ENCODE measurements around the gene CHI3L1. TPM values are rescaled to one million over a fixed set of nuclear protein-coding genes. Genes with fewer than 3 reads are reported as not detected.

CHI3L1 gene
- total RNA-seq, 4 donors from 2014 or later: 6.2 to 28.2 (median 21.2) TPM; not detected in 1

DNA sequence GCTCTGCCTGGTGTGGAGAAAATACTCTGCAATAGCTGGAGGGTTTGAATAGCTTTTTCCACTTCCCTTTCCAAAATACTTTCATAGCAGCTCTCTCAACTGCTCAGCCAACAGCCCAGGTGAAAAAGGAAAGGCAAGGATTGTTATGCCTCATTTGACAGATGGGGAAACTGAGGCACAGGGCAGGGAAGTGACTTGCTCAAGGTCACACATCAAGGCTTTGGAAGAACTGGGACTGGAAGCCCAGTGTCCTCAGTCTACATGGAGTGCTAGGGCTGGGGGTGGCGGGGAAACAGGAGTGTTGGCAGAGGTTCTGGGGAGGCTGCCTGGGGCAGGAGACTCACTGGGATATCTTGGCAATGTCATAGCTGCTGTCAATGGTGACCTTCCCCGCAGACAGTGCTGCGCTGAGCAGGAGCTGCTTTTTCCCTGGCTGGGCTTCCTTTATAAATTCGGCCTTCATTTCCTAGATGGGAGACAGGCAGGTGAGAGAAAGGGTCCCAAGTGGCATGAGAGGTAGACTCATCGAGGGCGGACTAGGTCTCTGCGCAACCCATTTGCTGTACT, 4.0 kb downstream of the CHI3L1 start:
- no peak for DNase-seq
- Histone ChIP-seq H3K4me3 (no peak overlapping the region), H3K9me3 (no peaks in the 10 kb centered on the region), H3K27ac (no peak overlapping the region), H3K36me3 (no peaks in the 10 kb centered on the region), H3K4me1 (peaks cover 0 to 1% of the 10 kb centered on the region in 2 donors), H3K27me3 (no peaks in the 10 kb centered on the region)
- intact Hi-C loops (cut with DNase I; ENCODE audit: low total_unique reads): no loop called here
- TF ChIP-seq, protein P1, sequence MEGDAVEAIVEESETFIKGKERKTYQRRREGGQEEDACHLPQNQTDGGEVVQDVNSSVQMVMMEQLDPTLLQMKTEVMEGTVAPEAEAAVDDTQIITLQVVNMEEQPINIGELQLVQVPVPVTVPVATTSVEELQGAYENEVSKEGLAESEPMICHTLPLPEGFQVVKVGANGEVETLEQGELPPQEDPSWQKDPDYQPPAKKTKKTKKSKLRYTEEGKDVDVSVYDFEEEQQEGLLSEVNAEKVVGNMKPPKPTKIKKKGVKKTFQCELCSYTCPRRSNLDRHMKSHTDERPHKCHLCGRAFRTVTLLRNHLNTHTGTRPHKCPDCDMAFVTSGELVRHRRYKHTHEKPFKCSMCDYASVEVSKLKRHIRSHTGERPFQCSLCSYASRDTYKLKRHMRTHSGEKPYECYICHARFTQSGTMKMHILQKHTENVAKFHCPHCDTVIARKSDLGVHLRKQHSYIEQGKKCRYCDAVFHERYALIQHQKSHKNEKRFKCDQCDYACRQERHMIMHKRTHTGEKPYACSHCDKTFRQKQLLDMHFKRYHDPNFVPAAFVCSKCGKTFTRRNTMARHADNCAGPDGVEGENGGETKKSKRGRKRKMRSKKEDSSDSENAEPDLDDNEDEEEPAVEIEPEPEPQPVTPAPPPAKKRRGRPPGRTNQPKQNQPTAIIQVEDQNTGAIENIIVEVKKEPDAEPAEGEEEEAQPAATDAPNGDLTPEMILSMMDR (IDR thresholded peaks at IDR 0.05): no peak
- no peak for TF ChIP-seq POLR2A (IDR thresholded peaks at IDR 0.05)

DNA sequence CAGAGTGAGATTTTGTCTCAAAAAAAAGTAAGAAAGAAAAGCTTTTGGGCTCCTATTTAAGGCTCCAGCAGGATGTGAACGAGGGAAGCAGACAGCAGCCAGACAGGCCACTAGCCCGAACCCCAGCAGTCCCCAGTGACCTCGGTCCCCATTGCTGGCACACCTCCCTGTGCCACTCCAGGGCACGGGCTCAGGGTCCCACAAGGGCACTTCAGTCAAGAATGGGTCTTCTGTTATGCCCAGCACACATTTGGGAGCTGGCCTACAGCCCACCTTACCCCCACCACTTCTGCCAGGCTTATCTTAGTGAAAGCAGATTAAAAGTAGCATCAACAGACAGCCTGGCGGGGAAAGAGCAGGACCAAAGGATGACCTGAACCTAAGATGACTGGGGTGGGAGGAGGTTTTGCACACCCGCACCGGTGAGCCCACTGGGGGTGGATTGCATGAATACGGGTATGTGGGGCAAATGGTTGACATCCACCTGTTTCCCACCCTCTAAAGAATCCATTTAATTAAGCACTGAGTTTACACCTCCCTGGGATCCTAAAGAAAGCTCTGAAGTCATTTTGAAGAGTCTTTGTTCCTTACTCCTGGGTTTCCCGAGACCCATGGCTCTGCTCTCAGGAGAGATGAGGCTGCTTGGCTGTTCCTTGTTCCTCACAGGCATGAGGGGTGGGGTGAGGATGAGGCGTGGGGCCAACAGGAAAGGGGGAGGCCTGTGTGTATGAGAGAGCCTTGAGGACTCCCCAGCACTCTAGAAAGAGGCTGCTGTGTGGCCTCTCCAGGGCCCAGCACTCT, 4.7 kb downstream of the CHI3L1 start:
- Histone ChIP-seq H3K27ac (no peak overlapping the region), H3K36me3 (no peaks in the 10 kb centered on the region), H3K4me3 (no peak overlapping the region), H3K27me3 (no peaks in the 10 kb centered on the region), H3K9me3 (no peaks in the 10 kb centered on the region), H3K4me1 (no peaks in the 10 kb centered on the region)
- no peak for DNase-seq
- intact Hi-C loops (cut with DNase I; ENCODE audit: low total_unique reads): no loop called here
- TF ChIP-seq POLR2A (IDR thresholded peaks at IDR 0.05): no peak
- TF ChIP-seq, protein P1 (IDR thresholded peaks at IDR 0.05): no peak

DNA sequence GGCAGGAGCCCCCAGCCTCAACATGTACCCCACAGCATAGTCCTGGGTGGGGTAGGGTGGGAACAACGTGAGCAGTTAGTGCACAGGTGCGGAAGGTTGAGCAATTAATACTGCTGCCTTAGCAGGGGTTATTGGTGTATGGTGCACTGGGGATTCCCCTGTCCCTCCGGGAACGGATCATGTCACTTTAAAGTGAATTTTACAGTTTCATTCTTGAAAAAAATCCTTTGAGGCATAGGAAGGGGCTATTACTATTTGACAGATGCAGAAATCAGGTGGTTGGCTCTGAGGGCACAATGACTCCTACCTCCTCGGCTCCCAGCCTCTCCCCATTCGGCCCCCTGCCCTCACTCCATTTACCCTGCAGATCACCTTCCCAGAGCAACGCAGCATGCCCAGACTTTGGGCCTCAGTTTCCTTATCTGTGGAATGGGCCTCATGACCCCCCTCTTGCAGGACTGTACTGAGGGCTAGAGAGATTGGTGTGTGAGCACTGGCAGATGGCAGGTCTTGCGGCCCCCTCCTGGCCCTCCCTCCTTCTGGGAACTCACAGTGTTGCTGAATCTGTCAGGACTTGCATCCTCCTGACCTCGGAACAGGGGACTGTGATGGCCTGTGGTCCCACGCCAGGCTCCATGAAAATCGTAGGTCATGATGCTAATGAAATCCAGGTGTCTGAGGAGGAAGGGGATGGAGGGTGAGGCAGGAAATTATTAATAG, 5.7 kb downstream of the CHI3L1 start:
- intact Hi-C loops (cut with DNase I; ENCODE audit: low total_unique reads): no loop called here
- Histone ChIP-seq H3K4me3 (no peak overlapping the region), H3K27ac (no peak overlapping the region), H3K27me3 (no peaks in the 10 kb centered on the region), H3K36me3 (no peaks in the 10 kb centered on the region), H3K4me1 (no peaks in the 10 kb centered on the region), H3K9me3 (no peaks in the 10 kb centered on the region)
- TF ChIP-seq POLR2A (IDR thresholded peaks at IDR 0.05): no peak
- TF ChIP-seq, protein P1 (IDR thresholded peaks at IDR 0.05): no peak
- DNase-seq: no peak

DNA sequence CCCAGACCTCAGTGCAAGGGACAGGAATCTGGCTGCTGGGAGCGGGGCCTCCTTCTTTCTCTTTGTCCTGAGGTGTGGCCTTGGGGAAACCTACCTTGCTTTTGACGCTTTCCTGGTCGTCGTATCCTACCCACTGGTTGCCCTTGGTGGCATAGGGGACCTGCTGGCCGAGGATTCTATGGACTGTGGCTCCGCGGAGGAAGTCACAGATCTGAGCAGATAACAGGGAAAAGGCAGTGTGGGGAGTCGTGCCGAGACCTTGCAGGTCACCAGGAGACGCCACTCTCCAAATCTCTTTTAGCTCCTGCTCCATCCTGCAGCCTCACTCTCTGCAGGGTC, 6.9 kb downstream of the CHI3L1 start:
- H3K9me3 ChIP-seq: no peaks in the 10 kb centered on the region
- H3K4me1 ChIP-seq: no peaks in the 10 kb centered on the region
- no peak for TF ChIP-seq POLR2A (IDR thresholded peaks at IDR 0.05)
- TF ChIP-seq, protein P1 (IDR thresholded peaks at IDR 0.05): no peak
- H3K36me3 ChIP-seq: no peaks in the 10 kb centered on the region
- H3K27me3 ChIP-seq: no peaks in the 10 kb centered on the region
- intact Hi-C loops (cut with DNase I; ENCODE audit: low total_unique reads): no loop called here
- DNase-seq: no peak
- no peak overlapping the region for H3K4me3 ChIP-seq
- no peak overlapping the region for H3K27ac ChIP-seq
